GM10266 (cell line): ENCODE measurements around the gene SAMD14.

Experiments used
- DNase-seq: peaks from one replicate; pipeline ENCODE4 v3.0.0; 2012; ENCODE audit errors: extremely low spot score
- TF ChIP-seq, protein P1 (sequence below): IDR thresholded peaks from 2 replicates; pipeline ENCODE4 v1.5.1; 2012; ENCODE audit warnings: mild to moderate bottlenecking, low read depth; ENCODE audit not compliant: control insufficient read depth, insufficient read depth; ENCODE audit errors: missing control alignments

Gene SAMD14

GRCh38 chr17:50173335-50173941 is 43.5 kb upstream of the SAMD14 start:
- no peak for DNase-seq
- TF ChIP-seq, protein P1, sequence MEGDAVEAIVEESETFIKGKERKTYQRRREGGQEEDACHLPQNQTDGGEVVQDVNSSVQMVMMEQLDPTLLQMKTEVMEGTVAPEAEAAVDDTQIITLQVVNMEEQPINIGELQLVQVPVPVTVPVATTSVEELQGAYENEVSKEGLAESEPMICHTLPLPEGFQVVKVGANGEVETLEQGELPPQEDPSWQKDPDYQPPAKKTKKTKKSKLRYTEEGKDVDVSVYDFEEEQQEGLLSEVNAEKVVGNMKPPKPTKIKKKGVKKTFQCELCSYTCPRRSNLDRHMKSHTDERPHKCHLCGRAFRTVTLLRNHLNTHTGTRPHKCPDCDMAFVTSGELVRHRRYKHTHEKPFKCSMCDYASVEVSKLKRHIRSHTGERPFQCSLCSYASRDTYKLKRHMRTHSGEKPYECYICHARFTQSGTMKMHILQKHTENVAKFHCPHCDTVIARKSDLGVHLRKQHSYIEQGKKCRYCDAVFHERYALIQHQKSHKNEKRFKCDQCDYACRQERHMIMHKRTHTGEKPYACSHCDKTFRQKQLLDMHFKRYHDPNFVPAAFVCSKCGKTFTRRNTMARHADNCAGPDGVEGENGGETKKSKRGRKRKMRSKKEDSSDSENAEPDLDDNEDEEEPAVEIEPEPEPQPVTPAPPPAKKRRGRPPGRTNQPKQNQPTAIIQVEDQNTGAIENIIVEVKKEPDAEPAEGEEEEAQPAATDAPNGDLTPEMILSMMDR = no peak

DNA sequence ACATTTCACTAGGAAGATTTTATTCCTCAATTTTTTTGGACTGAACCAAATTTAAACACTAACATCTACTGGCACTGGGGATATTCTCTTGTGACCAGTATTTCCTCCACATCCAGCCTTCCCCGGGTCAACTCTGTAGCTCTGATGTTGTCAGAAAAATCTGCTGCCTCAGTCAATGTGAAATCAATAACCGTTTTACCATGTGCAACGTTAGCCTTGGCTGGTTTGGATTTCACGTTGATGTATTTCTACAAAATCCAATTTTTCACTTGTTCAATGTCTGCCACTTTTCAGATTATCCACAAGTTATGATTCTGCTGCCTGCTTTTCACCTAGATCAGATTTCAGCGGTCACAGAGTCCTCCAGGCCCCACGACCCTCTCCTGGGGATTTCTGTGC is 43.0 kb upstream of the SAMD14 start:
- DNase-seq = no peak
- TF ChIP-seq, protein P1 = no peak

DNA sequence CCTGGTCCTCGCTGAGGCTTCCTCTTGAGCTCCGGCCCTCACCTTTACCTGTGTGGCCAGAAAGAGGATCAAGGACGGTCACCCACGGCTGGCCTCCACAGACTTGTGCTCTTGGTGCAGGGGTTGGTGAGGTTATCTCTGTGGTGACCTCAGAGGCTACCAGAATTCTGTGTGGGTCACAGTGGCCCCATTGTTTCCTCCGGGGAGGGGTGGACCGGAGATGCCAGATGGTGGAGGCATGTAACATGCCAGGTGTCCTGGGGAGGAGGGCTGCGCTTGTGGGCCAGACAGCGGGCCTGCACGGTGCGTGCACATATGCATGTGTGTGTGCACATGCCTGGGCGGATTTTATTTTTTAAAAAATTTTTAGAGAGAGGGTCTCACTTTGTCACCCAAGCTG is 42.2 kb upstream of the SAMD14 start:
- no peak for DNase-seq
- TF ChIP-seq, protein P1 = no peak

GRCh38 chr17:50171371-50172071 is 41.6 kb upstream of the SAMD14 start:
- DNase-seq = no peak
- TF ChIP-seq, protein P1 = no peak

DNA sequence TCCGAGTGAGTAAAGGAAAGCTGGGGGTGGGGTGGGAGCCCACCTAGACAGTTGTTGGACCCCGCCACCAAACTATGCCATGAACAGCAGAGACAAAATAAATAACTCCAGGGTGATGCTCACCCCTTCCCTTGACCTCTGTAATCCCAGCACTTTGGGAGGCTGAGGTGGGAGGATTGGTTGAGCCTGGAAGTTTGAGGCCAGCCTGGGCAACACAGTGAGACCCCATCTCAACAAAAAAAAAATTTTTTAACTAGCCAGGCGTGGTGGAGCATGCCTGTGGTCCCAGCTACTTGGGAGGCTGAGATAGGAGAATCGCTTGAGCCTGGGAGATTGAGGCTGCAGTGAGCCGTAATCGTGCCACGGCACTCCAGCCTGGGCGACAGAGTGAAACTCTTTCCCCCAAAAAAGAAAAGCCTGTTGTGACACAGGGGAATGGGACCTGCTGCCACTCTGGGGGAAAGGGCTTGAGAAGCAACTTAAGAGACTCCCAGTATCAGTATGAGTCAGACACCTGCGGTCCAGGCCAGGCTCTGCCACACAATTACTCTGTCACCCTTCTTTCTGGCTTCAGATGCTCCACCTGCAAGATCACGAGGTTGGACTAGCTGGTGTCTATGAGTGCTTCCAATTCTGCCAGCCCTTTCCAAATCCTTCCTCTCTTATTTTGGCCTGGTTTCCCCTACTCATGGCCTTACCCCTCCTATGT is 40.9 kb upstream of the SAMD14 start:
- TF ChIP-seq, protein P1 = no peak

DNA sequence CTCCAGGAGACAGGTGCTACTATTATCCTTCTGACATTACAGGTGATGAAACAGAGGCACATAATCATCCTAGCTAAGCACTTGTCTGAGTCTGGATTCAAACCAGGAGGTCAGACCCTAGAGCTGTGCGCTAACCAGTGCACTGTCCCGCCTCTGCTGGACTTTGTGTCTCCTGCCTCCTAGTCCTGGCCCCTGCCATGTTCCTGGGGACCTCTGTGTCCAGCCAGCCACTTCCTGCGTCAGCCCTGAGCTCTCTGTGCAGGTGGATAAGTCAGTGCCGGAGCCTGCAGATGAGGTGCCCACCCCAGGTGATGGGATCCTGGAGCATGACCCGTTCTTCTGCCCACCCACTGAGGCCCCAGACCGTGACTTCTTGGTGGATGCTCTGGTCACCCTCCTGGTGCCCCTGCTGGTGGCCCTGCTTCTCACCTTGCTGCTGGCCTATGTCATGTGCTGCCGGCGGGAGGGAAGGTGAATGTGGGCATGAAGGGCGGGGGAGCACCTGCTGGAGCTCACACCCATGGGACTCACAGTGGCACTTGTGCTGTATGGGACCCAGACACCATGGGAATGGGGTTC is 40.0 kb upstream of the SAMD14 start:
- TF ChIP-seq, protein P1 = no peak
- no peak for DNase-seq

More for the DNA sequence above, 40.9 kb upstream of the SAMD14 start:
- peak; percentile 62 for DNase-seq
